Upper lobe of left lung (tissue), 6 donors: ENCODE results near the gene SLC26A1. TPM values are rescaled to one million over a fixed set of nuclear protein-coding genes. Genes with fewer than 3 reads are reported as not detected.
A peak's percentile ranks its signal among the peaks of the same experiment; 100 is the strongest.
"Not testable (repeated sequence)": the region's sequence is repeated elsewhere in the genome, so short reads cannot be mapped to it uniquely, and the experiment has no call there.

Experiments used
- ATAC-seq, 2 donors: fragments of 200-7000 bp; cut with Tn5 transposase; one replicate each; pipeline ENCODE4 v1.9.1; 2022; ENCODE audit warnings: mild to moderate bottlenecking in 2 of 2, moderate library complexity in 2 of 2; ENCODE audit not compliant: low FRiP score in 2 of 2
- DNase-seq, 2 donors: peaks; one replicate each; pipeline ENCODE4 v3.0.0-alpha.2; 2019 to 2020
- H3K27ac ChIP-seq, 4 donors: fragments of 200-600 bp; sonication (generic); one replicate each; pipeline ENCODE4 v1.5.1; 2016 to 2019
- H3K27me3 ChIP-seq, 4 donors: fragments of 200-600 bp; sonication (generic); one replicate each; pipeline ENCODE4 v1.5.1; 2017 to 2019
- H3K36me3 ChIP-seq, 4 donors: fragments of 200-600 bp; sonication (generic); one replicate each; pipeline ENCODE4 v1.5.1; 2016 to 2019
- H3K4me1 ChIP-seq, 4 donors: fragments of 200-600 bp; sonication (generic); one replicate each; pipeline ENCODE4 v1.5.1; 2018 to 2019
- H3K4me3 ChIP-seq, 4 donors: fragments of 200-600 bp; sonication (generic); one replicate each; pipeline ENCODE4 v1.5.1; 2017 to 2019; ENCODE audit warnings: mild to moderate bottlenecking in 2 of 4, moderate library complexity in 1 of 4
- H3K9me3 ChIP-seq, 4 donors: fragments of 200-600 bp; sonication (generic); one replicate each; pipeline ENCODE4 v1.5.1; 2018 to 2019
- CTCF ChIP-seq, 6 experiments: fragments of 450-650 bp in 4 of 6; fragments of 200-600 bp in 2 of 6; sonication (generic) in 2 of 6; IDR thresholded peaks; one replicate each; pipeline ENCODE4 v1.5.1; 2016 to 2019; ENCODE audit warnings: antibody characterized with exemption in 6 of 6
- EP300 ChIP-seq, 4 donors: sonication (generic); formaldehyde crosslinking; IDR thresholded peaks; one replicate each; pipeline ENCODE4 v1.5.1; 2017; ENCODE audit warnings: antibody characterized with exemption in 4 of 4, control low read depth in 2 of 4
- POLR2A ChIP-seq, 4 donors: fragments of 450-650 bp; IDR thresholded peaks; one replicate each; pipeline ENCODE4 v1.5.1; 2016 to 2017; ENCODE audit warnings: antibody characterized with exemption in 4 of 4, mild to moderate bottlenecking in 2 of 4
- POLR2AphosphoS5 ChIP-seq, 2 donors: sonication (generic); formaldehyde crosslinking; IDR thresholded peaks; one replicate each; pipeline ENCODE4 v1.5.1; 2017; ENCODE audit warnings: antibody characterized with exemption in 2 of 2
- WGBS, 2 donors: methylation state at CpG; one replicate each; pipeline ENCODE4 v1.1.5; 2017 to 2018; 5-methylcytosine and 5-hydroxymethylcytosine counted together
- total RNA-seq, 6 donors: library from RNA; depleted of rRNA in 4 of 6; stranded (reverse); fragments of >200 nt in 4 of 6; gene quantifications; one replicate each; pipeline versions ENCODE4 v1.1.0 to v1.2.1, GENCODE V29; 2016 to 2021
- donor health status: DM: no; HTN: no; CAD: no; lungs with moderate emphysema.
- donor health status: DM: no; HTN: yes; CAD: no; lungs with severe emphysema.

Gene SLC26A1
- total RNA-seq, 6 donors from 2014 or later = 0.39 to 2.1 (median 0.68) TPM

- DNase-seq (no peak), ATAC-seq (no peak)
- no peak overlapping the region for H3K27ac ChIP-seq
- H3K9me3 ChIP-seq = no peaks in the 10 kb centered on the region
- WGBS, 2 donors = 72 to 74% methylated on average over 6 to 7 of the region's 9 CpGs
- no peak overlapping the region for H3K4me3 ChIP-seq
- peaks cover 0 to 8% (median 5%) of the 10 kb centered on the region in 4 donors for H3K4me1 ChIP-seq
- peaks cover 0 to under 1% (median 0%) of the 10 kb centered on the region in 4 donors for H3K36me3 ChIP-seq
- no peaks in the 10 kb centered on the region for H3K27me3 ChIP-seq
- TF ChIP-seq CTCF (IDR thresholded peaks at IDR 0.05) (no peak), POLR2A (IDR thresholded peaks at IDR 0.05) (no peak), POLR2AphosphoS5 (IDR thresholded peaks at IDR 0.05) (no peak), EP300 (IDR thresholded peaks at IDR 0.05) (no peak)
These were observed 47.1 kb downstream of the SLC26A1 start for GRCh38 chr4:946103-946450.

- H3K27ac ChIP-seq = no peak overlapping the region
- DNase-seq (peak in 1 of 2 donors; percentile 42), ATAC-seq (peak in 1 of 2 donors; percentile 58)
- no peaks in the 10 kb centered on the region for H3K27me3 ChIP-seq
- TF ChIP-seq POLR2AphosphoS5 (IDR thresholded peaks at IDR 0.05) (no peak), POLR2A (IDR thresholded peaks at IDR 0.05) (no peak), EP300 (IDR thresholded peaks at IDR 0.05) (no peak), CTCF (IDR thresholded peaks at IDR 0.05) (no peak)
- H3K4me1 ChIP-seq = peaks cover 0 to 8% (median 5%) of the 10 kb centered on the region in 4 donors
- no peaks in the 10 kb centered on the region for H3K36me3 ChIP-seq
- WGBS, 2 donors = 56 to 58% methylated on average over 28 of the region's 28 CpGs
- no peaks in the 10 kb centered on the region for H3K9me3 ChIP-seq
- peak overlapping the region in 2 of 4 donors; percentile 17 to 23 for H3K4me3 ChIP-seq
These were observed 47.7 kb downstream of the SLC26A1 start for GRCh38 chr4:945274-946102.

GRCh38 chr4:939508-939907, 53.7 kb downstream of the SLC26A1 start:
- H3K27ac ChIP-seq, H3K27me3 ChIP-seq, DNase-seq, H3K4me1 ChIP-seq, H3K4me3 ChIP-seq, H3K9me3 ChIP-seq, ATAC-seq, H3K36me3 ChIP-seq: not testable (repeated sequence)
- WGBS, 2 donors = 81 to 84% methylated on average over 4 of the region's 4 CpGs

Other genes starting within 250 kb of the SLC26A1 start
- gene CPLX1, start 167.3 kb downstream of the SLC26A1 start, total RNA-seq = 1 to 10 TPM in 5 of 6 donors, under 1 TPM in 1; 0.61 to 4.2 (median 1.8) TPM
- 100 to 1,000 TPM; 116 to 380 (median 154) TPM for gene GAK, start 61.1 kb downstream of the SLC26A1 start, total RNA-seq
- 100 to 1,000 TPM in 1 of 6 donors, 10 to 100 TPM in 5; 24.6 to 126 (median 41.8) TPM for gene TMEM175, start 60.9 kb downstream of the SLC26A1 start, total RNA-seq
- 10 to 100 TPM; 10.7 to 36.7 (median 17.5) TPM for gene DGKQ, start 19.8 kb downstream of the SLC26A1 start, total RNA-seq
- gene IDUA, start 6.4 kb downstream of the SLC26A1 start, total RNA-seq = 100 to 1,000 TPM in 1 of 6 donors, 10 to 100 TPM in 5; 13.5 to 152 (median 55.9) TPM
- 10 to 100 TPM; 21.0 to 32.4 (median 25.6) TPM for gene FGFRL1, start 18.2 kb upstream of the SLC26A1 start, total RNA-seq
- gene RNF212, start 120.2 kb upstream of the SLC26A1 start, total RNA-seq = 10 to 100 TPM in 1 of 6 donors, 1 to 10 TPM in 5; 2.7 to 14.7 (median 5.3) TPM
- gene SPON2, start 179.2 kb upstream of the SLC26A1 start, total RNA-seq = 10 to 100 TPM; 23.2 to 81.3 (median 50.8) TPM